ENCODE measurements around the gene C1orf232. TPM values are rescaled to one million over a fixed set of nuclear protein-coding genes. Genes with fewer than 3 reads are reported as not detected.
A peak's percentile ranks its signal among the peaks of the same experiment; 100 is the strongest.

The C1orf232 gene
- polyA plus RNA-seq, 1 donor: not detected

GRCh38 chr1:26138974-26139558 is 29.7 kb downstream of the C1orf232 start:
- Histone ChIP-seq H3K4me1 (ENCODE audit: control insufficient read depth, insufficient read depth, low read length) (no peaks in the 10 kb centered on the region), H3K4me3 (ENCODE audit: low read length) (no peak overlapping the region), H3K36me3 (ENCODE audit: control insufficient read depth, insufficient read depth, low read length) (no peaks in the 10 kb centered on the region), H3K27me3 (ENCODE audit: control insufficient read depth, insufficient read depth, low read length) (no peaks in the 10 kb centered on the region), H3K27ac (ENCODE audit: low read length) (no peak overlapping the region), H3K9me3 (ENCODE audit: control insufficient read depth, low read depth, low read length) (no peaks in the 10 kb centered on the region)
- no peak for DNase-seq
- no CpG with 5 or more reads among the region's 3 CpGs for WGBS (ENCODE audit: insufficient coverage, low lambda C conversion rate)

DNA sequence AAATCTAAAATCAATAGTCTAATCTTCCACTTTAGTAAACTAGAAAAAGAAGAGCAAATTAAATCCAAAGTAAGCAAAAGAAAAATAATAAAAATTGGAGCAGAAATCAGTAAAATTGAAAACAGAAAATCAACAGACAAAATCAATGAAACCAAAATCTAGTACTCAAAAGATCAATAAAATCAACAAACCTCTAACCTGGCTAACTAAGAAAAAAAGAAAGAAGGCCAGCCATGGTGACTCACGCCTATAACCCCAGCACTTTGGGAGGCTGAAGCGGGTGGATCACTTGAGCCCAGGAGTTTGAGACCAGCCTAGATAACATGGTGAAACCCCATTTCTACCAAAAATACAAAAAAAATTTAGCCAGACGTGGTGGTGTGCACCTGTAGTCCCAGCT is 34.3 kb downstream of the C1orf232 start:
- H3K27ac ChIP-seq (ENCODE audit: low read length): no peak overlapping the region
- H3K36me3 ChIP-seq (ENCODE audit: control insufficient read depth, insufficient read depth, low read length): no peaks in the 10 kb centered on the region
- H3K4me3 ChIP-seq (ENCODE audit: low read length): no peak overlapping the region
- WGBS (ENCODE audit: insufficient coverage, low lambda C conversion rate): no CpG with 5 or more reads among the region's 3 CpGs
- no peaks in the 10 kb centered on the region for H3K27me3 ChIP-seq (ENCODE audit: control insufficient read depth, insufficient read depth, low read length)
- no peaks in the 10 kb centered on the region for H3K9me3 ChIP-seq (ENCODE audit: control insufficient read depth, low read depth, low read length)
- no peaks in the 10 kb centered on the region for H3K4me1 ChIP-seq (ENCODE audit: control insufficient read depth, insufficient read depth, low read length)
- DNase-seq: no peak

DNA sequence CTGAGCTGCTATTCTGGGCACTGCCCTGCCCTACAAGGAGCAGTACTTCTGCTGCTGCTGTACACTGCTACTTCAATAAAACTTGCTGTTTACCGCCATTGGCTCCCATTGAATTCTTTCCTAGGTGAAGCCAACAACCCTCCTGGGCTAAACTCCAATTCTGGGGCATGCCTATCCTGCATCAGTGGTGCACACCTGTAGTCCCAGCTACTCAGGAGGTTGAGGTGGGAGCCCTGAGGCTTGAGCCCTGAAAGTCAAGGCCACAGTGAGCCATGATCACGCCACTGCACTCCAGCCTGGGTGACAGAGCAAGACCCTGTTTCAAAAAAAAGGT is 36.0 kb downstream of the C1orf232 start:
- no peaks in the 10 kb centered on the region for H3K9me3 ChIP-seq (ENCODE audit: control insufficient read depth, low read depth, low read length)
- WGBS (ENCODE audit: insufficient coverage, low lambda C conversion rate): no CpG with 5 or more reads among the region's 2 CpGs
- H3K4me1 ChIP-seq (ENCODE audit: control insufficient read depth, insufficient read depth, low read length): peaks cover 3% of the 10 kb centered on the region
- no peak overlapping the region for H3K4me3 ChIP-seq (ENCODE audit: low read length)
- DNase-seq: no peak
- H3K27me3 ChIP-seq (ENCODE audit: control insufficient read depth, insufficient read depth, low read length): no peaks in the 10 kb centered on the region
- H3K27ac ChIP-seq (ENCODE audit: low read length): no peak overlapping the region
- H3K36me3 ChIP-seq (ENCODE audit: control insufficient read depth, insufficient read depth, low read length): no peaks in the 10 kb centered on the region

GRCh38 chr1:26132128-26132833 is 36.5 kb downstream of the C1orf232 start:
- Histone ChIP-seq H3K27me3 (ENCODE audit: control insufficient read depth, insufficient read depth, low read length) (no peaks in the 10 kb centered on the region), H3K4me1 (ENCODE audit: control insufficient read depth, insufficient read depth, low read length) (peaks cover 8% of the 10 kb centered on the region), H3K27ac (ENCODE audit: low read length) (no peak overlapping the region), H3K4me3 (ENCODE audit: low read length) (no peak overlapping the region), H3K36me3 (ENCODE audit: control insufficient read depth, insufficient read depth, low read length) (no peaks in the 10 kb centered on the region), H3K9me3 (ENCODE audit: control insufficient read depth, low read depth, low read length) (no peaks in the 10 kb centered on the region)
- DNase-seq: no peak
- no CpG with 5 or more reads among the region's 5 CpGs for WGBS (ENCODE audit: insufficient coverage, low lambda C conversion rate)

- Histone ChIP-seq H3K9me3 (ENCODE audit: control insufficient read depth, low read depth, low read length) (no peaks in the 10 kb centered on the region), H3K36me3 (ENCODE audit: control insufficient read depth, insufficient read depth, low read length) (no peaks in the 10 kb centered on the region), H3K4me3 (ENCODE audit: low read length) (no peak overlapping the region), H3K27me3 (ENCODE audit: control insufficient read depth, insufficient read depth, low read length) (no peaks in the 10 kb centered on the region), H3K27ac (ENCODE audit: low read length) (no peak overlapping the region), H3K4me1 (ENCODE audit: control insufficient read depth, insufficient read depth, low read length) (peaks cover 15% of the 10 kb centered on the region)
- DNase-seq: no peak
- WGBS (ENCODE audit: insufficient coverage, low lambda C conversion rate): no CpG with 5 or more reads among the region's 1 CpG
Measured at GRCh38 chr1:26130695-26131094, 38.1 kb downstream of the C1orf232 start.

DNA sequence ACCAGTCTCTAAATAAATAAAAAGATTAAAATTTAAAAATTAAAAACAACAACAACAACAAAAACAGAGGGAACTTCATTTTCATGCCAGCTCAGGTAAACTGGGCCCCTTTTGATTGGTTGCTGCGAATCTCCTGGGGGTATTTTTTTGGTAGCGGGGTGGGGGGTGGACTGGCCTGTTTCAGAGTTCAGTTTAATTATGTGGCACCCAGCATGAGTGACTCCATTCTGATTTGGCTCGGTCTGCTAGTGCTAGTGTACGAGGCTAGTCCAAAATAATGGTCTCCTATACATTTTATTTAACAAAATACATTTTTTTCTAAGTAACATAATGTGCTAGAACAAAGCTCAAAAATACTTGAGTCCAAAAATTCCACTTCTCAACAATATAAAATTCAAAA is 39.0 kb downstream of the C1orf232 start:
- Histone ChIP-seq H3K27ac (ENCODE audit: low read length) (no peak overlapping the region), H3K9me3 (ENCODE audit: control insufficient read depth, low read depth, low read length) (no peaks in the 10 kb centered on the region), H3K4me3 (ENCODE audit: low read length) (no peak overlapping the region), H3K27me3 (ENCODE audit: control insufficient read depth, insufficient read depth, low read length) (no peaks in the 10 kb centered on the region), H3K4me1 (ENCODE audit: control insufficient read depth, insufficient read depth, low read length) (peaks cover 15% of the 10 kb centered on the region), H3K36me3 (ENCODE audit: control insufficient read depth, insufficient read depth, low read length) (no peaks in the 10 kb centered on the region)
- no peak for DNase-seq
- no CpG with 5 or more reads among the region's 4 CpGs for WGBS (ENCODE audit: insufficient coverage, low lambda C conversion rate)

GRCh38 chr1:26127235-26128163 is 41.3 kb downstream of the C1orf232 start:
- H3K36me3 ChIP-seq (ENCODE audit: control insufficient read depth, insufficient read depth, low read length): no peaks in the 10 kb centered on the region
- H3K4me1 ChIP-seq (ENCODE audit: control insufficient read depth, insufficient read depth, low read length): peaks cover 15% of the 10 kb centered on the region
- H3K9me3 ChIP-seq (ENCODE audit: control insufficient read depth, low read depth, low read length): no peaks in the 10 kb centered on the region
- no peak overlapping the region for H3K4me3 ChIP-seq (ENCODE audit: low read length)
- no peaks in the 10 kb centered on the region for H3K27me3 ChIP-seq (ENCODE audit: control insufficient read depth, insufficient read depth, low read length)
- peak overlapping the region; percentile 57 for H3K27ac ChIP-seq (ENCODE audit: low read length)
- peak in 1 of 2 donors; percentile 38 for DNase-seq
- WGBS (ENCODE audit: insufficient coverage, low lambda C conversion rate): 78% methylated on average over 2 of the region's 13 CpGs

DNA sequence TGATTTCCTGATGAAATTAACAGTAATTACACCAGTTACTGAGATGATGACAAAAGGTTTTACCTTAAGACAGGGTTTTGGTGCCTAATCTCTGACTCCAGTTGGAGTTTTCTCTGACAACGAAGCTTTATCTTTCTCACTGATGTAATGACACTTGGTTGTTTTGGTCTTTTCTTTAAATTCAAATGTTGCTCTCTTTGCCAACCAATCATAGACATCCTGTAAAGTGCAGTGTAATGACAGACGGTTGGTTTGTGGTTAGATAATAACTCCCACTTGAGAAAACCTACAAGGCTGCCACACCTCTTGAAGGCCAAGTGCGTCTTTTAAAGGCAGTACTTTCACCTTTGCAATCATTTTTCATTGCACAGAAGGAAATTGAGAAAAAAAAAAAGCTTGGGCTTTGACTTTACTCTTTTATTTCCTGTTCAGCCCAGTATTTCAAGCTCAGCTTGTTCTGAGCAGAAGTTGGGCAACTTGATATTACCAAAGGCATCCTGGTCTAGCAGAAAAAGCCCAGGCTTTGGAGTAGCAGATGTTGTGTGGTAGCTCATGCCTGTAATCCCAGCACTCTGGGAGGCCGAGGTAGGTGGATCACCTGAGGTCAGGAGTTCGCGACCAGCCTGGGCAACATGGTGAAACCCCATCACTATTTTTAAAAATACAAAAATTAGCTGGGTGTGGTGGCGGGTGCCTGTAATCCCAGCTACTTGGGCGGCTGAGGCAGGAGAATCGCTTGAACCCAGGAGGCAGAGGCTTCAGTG is 42.3 kb downstream of the C1orf232 start:
- peaks cover 15% of the 10 kb centered on the region for H3K4me1 ChIP-seq (ENCODE audit: control insufficient read depth, insufficient read depth, low read length)
- peak overlapping the region; percentile 57 for H3K27ac ChIP-seq (ENCODE audit: low read length)
- WGBS (ENCODE audit: insufficient coverage, low lambda C conversion rate): no CpG with 5 or more reads among the region's 9 CpGs
- DNase-seq: peak; percentile 76 to 92
- no peak overlapping the region for H3K4me3 ChIP-seq (ENCODE audit: low read length)
- H3K9me3 ChIP-seq (ENCODE audit: control insufficient read depth, low read depth, low read length): no peaks in the 10 kb centered on the region
- H3K27me3 ChIP-seq (ENCODE audit: control insufficient read depth, insufficient read depth, low read length): no peaks in the 10 kb centered on the region
- peaks cover 2% of the 10 kb centered on the region for H3K36me3 ChIP-seq (ENCODE audit: control insufficient read depth, insufficient read depth, low read length)

DNA sequence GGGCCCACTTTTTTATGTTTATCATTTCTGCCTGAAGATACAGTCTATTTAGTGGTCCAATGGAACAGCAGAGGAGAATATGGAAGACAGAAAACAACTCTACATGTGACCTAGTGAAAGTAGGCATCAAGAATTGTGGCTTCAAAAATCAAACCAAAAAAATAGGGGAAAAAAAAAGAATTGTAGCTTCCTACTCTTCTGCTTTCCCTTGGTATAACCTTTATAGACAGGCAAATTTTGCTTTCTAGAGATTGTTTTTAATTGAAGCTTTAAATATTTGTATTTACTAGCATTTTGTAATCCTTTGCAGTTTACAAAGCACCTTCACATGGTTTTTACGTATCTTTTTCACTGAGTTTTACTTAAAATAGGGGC is 42.8 kb downstream of the C1orf232 start:
- Histone ChIP-seq H3K36me3 (ENCODE audit: control insufficient read depth, insufficient read depth, low read length) (peaks cover 2% of the 10 kb centered on the region), H3K4me1 (ENCODE audit: control insufficient read depth, insufficient read depth, low read length) (peaks cover 15% of the 10 kb centered on the region), H3K4me3 (ENCODE audit: low read length) (no peak overlapping the region), H3K9me3 (ENCODE audit: control insufficient read depth, low read depth, low read length) (no peaks in the 10 kb centered on the region), H3K27me3 (ENCODE audit: control insufficient read depth, insufficient read depth, low read length) (no peaks in the 10 kb centered on the region), H3K27ac (ENCODE audit: low read length) (peak overlapping the region; percentile 57)
- DNase-seq: no peak
- WGBS (ENCODE audit: insufficient coverage, low lambda C conversion rate): 67% methylated on average over 1 of the region's 1 CpG

DNA sequence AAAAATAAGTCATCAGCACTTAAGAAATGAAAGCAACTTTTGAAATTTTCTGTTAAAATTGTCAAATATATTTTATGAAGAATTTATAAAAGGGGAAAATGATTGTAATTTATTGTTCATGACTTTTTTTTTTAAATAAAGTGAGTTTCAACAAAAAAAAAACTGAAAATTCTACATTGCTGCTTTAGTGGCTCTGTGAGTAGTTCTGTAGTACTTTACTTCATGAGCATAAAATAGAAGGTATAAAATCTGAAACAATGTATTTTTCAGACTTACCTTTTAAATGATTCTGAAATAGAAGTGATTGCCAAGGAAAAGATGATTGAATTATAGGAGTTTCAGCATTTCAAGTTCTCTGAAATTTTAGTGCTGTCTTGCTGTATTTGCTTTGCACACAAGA is 43.4 kb downstream of the C1orf232 start:
- no peak for DNase-seq
- H3K27ac ChIP-seq (ENCODE audit: low read length): no peak overlapping the region
- no peaks in the 10 kb centered on the region for H3K27me3 ChIP-seq (ENCODE audit: control insufficient read depth, insufficient read depth, low read length)
- peaks cover 15% of the 10 kb centered on the region for H3K4me1 ChIP-seq (ENCODE audit: control insufficient read depth, insufficient read depth, low read length)
- peaks cover 2% of the 10 kb centered on the region for H3K36me3 ChIP-seq (ENCODE audit: control insufficient read depth, insufficient read depth, low read length)
- H3K4me3 ChIP-seq (ENCODE audit: low read length): no peak overlapping the region
- H3K9me3 ChIP-seq (ENCODE audit: control insufficient read depth, low read depth, low read length): no peaks in the 10 kb centered on the region

Data from large intestine (tissue), 3 donors.